ENCODE results near the gene RPS6KA5. TPM values are rescaled to one million over a fixed set of nuclear protein-coding genes. Genes with fewer than 3 reads are reported as not detected.

The RPS6KA5 gene
- total RNA-seq, 1 experiment from 2014 or later = 2.6 TPM

- no peak for DNase-seq (ENCODE audit: low read depth, low spot score)
- Histone ChIP-seq H3K36me3 (ENCODE audit: control insufficient read depth, insufficient read depth, low read length) (no peaks in the 10 kb centered on the region), H3K27ac (ENCODE audit: low read length) (no peak overlapping the region), H3K27me3 (ENCODE audit: control insufficient read depth, insufficient read depth, low read length) (no peaks in the 10 kb centered on the region), H3K4me3 (ENCODE audit: low read depth in 2 of 2, low read length in 2 of 2) (no peak overlapping the region), H3K9me3 (ENCODE audit: control insufficient read depth, insufficient read depth, low read depth, low read length) (no peaks in the 10 kb centered on the region), H3K4me1 (ENCODE audit: control insufficient read depth, insufficient read depth, low read length) (no peaks in the 10 kb centered on the region)
- in situ Hi-C loops (cut with HindIII; ENCODE audit: low pct_unique_long_range_greater_than_20kb, low sequenced_read_pairs) (no loop called here), intact Hi-C loops (cut with micrococcal nuclease; ENCODE audit: unreplicated experiment) (no loop called here)
- BruUV-seq (replicated peaks) = no TSS peak
- ATAC-seq = no peak; the same call in 1 of the 2 replicates
- TF ChIP-seq CTCF (IDR thresholded peaks at IDR 0.05) (no peak), TCF7L2 (IDR thresholded peaks at IDR 0.05; ENCODE audit: low read depth, low read length) (no peak), POLR2AphosphoS5 (IDR thresholded peaks at IDR 0.05; ENCODE audit: low read depth, low read length) (no peak), SIN3A (IDR thresholded peaks at IDR 0.05; ENCODE audit: borderline replicate concordance, insufficient read depth, low read depth, low read length) (no peak)
- CTCF ChIA-PET = interaction anchor here (0.5 kb wide), 1 partner anchor 169 kb away, joined by 7 read pairs; no protein-coding TSS in a partner anchor
- POLR2A ChIA-PET = no interaction called here
Measured at GRCh38 chr14:90804292-90805083, 256.0 kb downstream of the RPS6KA5 start.

- TF ChIP-seq TCF7L2 (IDR thresholded peaks at IDR 0.05; ENCODE audit: low read depth, low read length) = no peak
- TF ChIP-seq SIN3A (IDR thresholded peaks at IDR 0.05; ENCODE audit: borderline replicate concordance, insufficient read depth, low read depth, low read length) = no peak
- TF ChIP-seq CTCF (IDR thresholded peaks at IDR 0.05) = no peak
- TF ChIP-seq POLR2AphosphoS5 (IDR thresholded peaks at IDR 0.05; ENCODE audit: low read depth, low read length) = no peak
- no peak for TF ChIP-seq REST (IDR thresholded peaks at IDR 0.05; ENCODE audit: insufficient read depth in 1 of 2, low read depth in 2 of 2, low read length in 1 of 2)
- H3K4me1 ChIP-seq (ENCODE audit: control insufficient read depth, insufficient read depth, low read length) = no peaks in the 10 kb centered on the region
- no peaks in the 10 kb centered on the region for H3K36me3 ChIP-seq (ENCODE audit: control insufficient read depth, insufficient read depth, low read length)
- POLR2A ChIA-PET = no interaction called here
- no peaks in the 10 kb centered on the region for H3K9me3 ChIP-seq (ENCODE audit: control insufficient read depth, insufficient read depth, low read depth, low read length)
- no peaks in the 10 kb centered on the region for H3K27me3 ChIP-seq (ENCODE audit: control insufficient read depth, insufficient read depth, low read length)
- no peak overlapping the region for H3K27ac ChIP-seq (ENCODE audit: low read length)
- DNase-seq (ENCODE audit: low read depth, low spot score) (no peak), ATAC-seq (no peak)
- H3K4me3 ChIP-seq (ENCODE audit: low read depth in 2 of 2, low read length in 2 of 2) = no peak overlapping the region
- intact Hi-C loops (cut with micrococcal nuclease; ENCODE audit: unreplicated experiment) = no loop called here
- in situ Hi-C loops (cut with HindIII; ENCODE audit: low pct_unique_long_range_greater_than_20kb, low sequenced_read_pairs) = no loop called here
- CTCF ChIA-PET = no interaction called here
- no TSS peak for BruUV-seq (replicated peaks)
Measured at GRCh38 chr14:90803249-90803648, 257.2 kb downstream of the RPS6KA5 start.
